Activated B cell treated with CpG ODN at 0.5 μM for 24 hours (primary cell): ENCODE results near the gene DDI1. TPM values are rescaled to one million over a fixed set of nuclear protein-coding genes. Genes with fewer than 3 reads are reported as not detected.

Experiments used
- ATAC-seq: fragments of 200-7000 bp; cut with Tn5 transposase; one replicate; pipeline ENCODE4 v1.10.0; 2021; ENCODE audit warnings: low read depth, mild to moderate bottlenecking, moderate library complexity
- CTCF ChIA-PET: fragments of 350-600 bp; sonication (Branson Sonifier 250); formaldehyde crosslinking; loops from one replicate; lab custom pipeline; 2021; ENCODE audit warnings: antibody characterized with exemption; lab: Charles Lee
- POLR2A ChIA-PET: fragments of 350-600 bp; sonication (Branson Sonifier 250); formaldehyde crosslinking; loops from one replicate; lab custom pipeline; 2021; ENCODE audit warnings: antibody characterized with exemption; lab: Charles Lee
- DNase-seq: peaks from one replicate; pipeline ENCODE4 v3.0.0; 2022
- H3K27ac Mint-ChIP-seq: one replicate; pipeline ENCODE4 v1.8.0; 2020; ENCODE audit warnings: mixed read lengths
- H3K27me3 Mint-ChIP-seq: one replicate; pipeline ENCODE4 v1.8.0; 2021; ENCODE audit warnings: mixed read lengths
- H3K36me3 Mint-ChIP-seq: one replicate; pipeline ENCODE4 v1.8.0; 2021; ENCODE audit warnings: low read depth, mixed read lengths
- H3K4me1 Mint-ChIP-seq: one replicate; pipeline ENCODE4 v1.8.0; 2021; ENCODE audit warnings: mixed read lengths
- H3K4me3 Mint-ChIP-seq: one replicate; pipeline ENCODE4 v1.8.0; 2020; ENCODE audit warnings: mild to moderate bottlenecking, mixed read lengths
- H3K9me3 Mint-ChIP-seq: one replicate; pipeline ENCODE4 v1.8.0; 2020; ENCODE audit warnings: mixed read lengths
- intact Hi-C: fragments of 100-400 bp; cut with micrococcal nuclease; formaldehyde crosslinking; loops from one replicate; pipeline ENCODE4 v1.15.1; 2024
- total RNA-seq: library from RNA; stranded (reverse); gene quantifications from 2 replicates; pipeline ENCODE4 v1.2.3, GENCODE V29; 2022
- TF ChIP-seq, protein P1 (sequence below): fragments of 200-600 bp; IDR thresholded peaks from one replicate; pipeline ENCODE4 v1.8.0; 2022; ENCODE audit warnings: antibody characterized with exemption, mild to moderate bottlenecking

Gene DDI1
- total RNA-seq, 1 donor from 2014 or later: not detected

DNA sequence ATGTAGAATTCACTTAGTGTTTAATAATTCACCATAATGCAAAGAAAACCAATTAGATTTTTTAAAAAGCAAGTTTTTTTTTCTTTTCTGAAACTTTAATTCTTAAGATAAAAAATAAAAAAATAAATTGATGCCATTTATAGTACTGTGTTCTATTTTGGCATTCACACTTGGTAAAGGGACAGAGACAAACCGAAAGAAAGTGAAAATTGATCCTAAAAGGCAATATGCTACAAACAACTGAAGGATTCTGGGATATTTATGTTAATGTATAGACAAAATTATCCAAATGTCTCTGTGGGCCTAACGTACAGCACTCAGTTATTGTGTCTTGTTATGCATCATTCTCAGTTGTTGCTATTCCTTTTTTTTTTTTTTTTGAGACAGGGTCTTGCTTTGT, 41.9 kb upstream of the DDI1 start:
- DNase-seq: no peak
- ChIA-PET CTCF (no interaction called here), POLR2A (no interaction called here)
- no peaks in the 10 kb centered on the region for H3K4me1 Mint-ChIP-seq
- TF ChIP-seq, protein P1, sequence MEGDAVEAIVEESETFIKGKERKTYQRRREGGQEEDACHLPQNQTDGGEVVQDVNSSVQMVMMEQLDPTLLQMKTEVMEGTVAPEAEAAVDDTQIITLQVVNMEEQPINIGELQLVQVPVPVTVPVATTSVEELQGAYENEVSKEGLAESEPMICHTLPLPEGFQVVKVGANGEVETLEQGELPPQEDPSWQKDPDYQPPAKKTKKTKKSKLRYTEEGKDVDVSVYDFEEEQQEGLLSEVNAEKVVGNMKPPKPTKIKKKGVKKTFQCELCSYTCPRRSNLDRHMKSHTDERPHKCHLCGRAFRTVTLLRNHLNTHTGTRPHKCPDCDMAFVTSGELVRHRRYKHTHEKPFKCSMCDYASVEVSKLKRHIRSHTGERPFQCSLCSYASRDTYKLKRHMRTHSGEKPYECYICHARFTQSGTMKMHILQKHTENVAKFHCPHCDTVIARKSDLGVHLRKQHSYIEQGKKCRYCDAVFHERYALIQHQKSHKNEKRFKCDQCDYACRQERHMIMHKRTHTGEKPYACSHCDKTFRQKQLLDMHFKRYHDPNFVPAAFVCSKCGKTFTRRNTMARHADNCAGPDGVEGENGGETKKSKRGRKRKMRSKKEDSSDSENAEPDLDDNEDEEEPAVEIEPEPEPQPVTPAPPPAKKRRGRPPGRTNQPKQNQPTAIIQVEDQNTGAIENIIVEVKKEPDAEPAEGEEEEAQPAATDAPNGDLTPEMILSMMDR: no peak
- no peak overlapping the region for H3K4me3 Mint-ChIP-seq
- intact Hi-C loops: no loop called here
- ATAC-seq: no peak
- no peaks in the 10 kb centered on the region for H3K27me3 Mint-ChIP-seq
- no peak overlapping the region for H3K27ac Mint-ChIP-seq
- H3K36me3 Mint-ChIP-seq: no peaks in the 10 kb centered on the region
- no peaks in the 10 kb centered on the region for H3K9me3 Mint-ChIP-seq

DNA sequence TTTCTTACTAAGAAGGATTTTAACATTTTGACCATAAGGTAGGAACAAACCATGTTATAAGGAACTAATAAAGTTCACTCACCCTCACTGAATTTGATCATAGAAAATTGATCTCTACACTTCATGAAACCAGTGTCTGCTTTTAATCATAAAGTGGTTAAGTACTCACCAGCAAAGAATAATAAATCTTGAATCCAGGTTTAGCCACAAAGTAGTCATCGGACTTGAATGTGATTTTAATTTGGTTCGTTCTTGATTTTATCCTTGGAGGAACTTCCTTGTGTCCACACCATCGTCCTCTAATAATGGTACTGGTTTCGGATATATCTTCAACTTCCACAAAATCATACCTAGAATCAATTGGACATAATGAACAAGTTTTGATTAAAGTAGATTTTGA, 40.5 kb upstream of the DDI1 start:
- CTCF ChIA-PET: no interaction called here
- H3K27me3 Mint-ChIP-seq: no peaks in the 10 kb centered on the region

DNA sequence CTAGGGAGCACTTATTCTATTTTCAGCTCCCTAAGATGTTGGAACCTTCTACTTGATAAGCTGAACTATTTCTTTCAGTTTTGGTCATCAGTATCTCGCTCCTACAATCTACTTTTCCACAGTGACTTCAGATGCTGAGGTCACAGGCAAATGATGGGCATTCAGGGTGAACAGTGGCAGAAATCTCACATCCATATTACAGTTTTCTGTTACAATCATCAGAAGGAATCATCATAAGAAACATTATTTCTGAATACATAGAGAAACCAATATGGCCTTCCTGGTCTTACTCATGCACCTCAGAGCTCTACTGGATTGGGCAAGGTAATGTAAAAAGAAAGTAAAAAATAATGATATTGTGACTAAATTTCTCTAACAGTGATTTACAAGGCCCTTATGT, 39.4 kb upstream of the DDI1 start:
- Mint-ChIP-seq H3K27ac (no peak overlapping the region), H3K9me3 (no peaks in the 10 kb centered on the region), H3K36me3 (no peaks in the 10 kb centered on the region), H3K4me3 (no peak overlapping the region), H3K27me3 (no peaks in the 10 kb centered on the region), H3K4me1 (no peaks in the 10 kb centered on the region)
- peak; percentile 40 for ATAC-seq
- POLR2A ChIA-PET: no interaction called here
- CTCF ChIA-PET: no interaction called here
- TF ChIP-seq, protein P1: no peak
- no peak for DNase-seq
- intact Hi-C loops: no loop called here

More for the DNA sequence above, 40.5 kb upstream of the DDI1 start:
- DNase-seq (no peak), ATAC-seq (no peak)
- intact Hi-C loops: no loop called here
- Mint-ChIP-seq H3K4me3 (no peak overlapping the region), H3K4me1 (no peaks in the 10 kb centered on the region), H3K27ac (no peak overlapping the region), H3K36me3 (no peaks in the 10 kb centered on the region), H3K9me3 (no peaks in the 10 kb centered on the region)
- TF ChIP-seq, protein P1: no peak
- POLR2A ChIA-PET: no interaction called here

DNA sequence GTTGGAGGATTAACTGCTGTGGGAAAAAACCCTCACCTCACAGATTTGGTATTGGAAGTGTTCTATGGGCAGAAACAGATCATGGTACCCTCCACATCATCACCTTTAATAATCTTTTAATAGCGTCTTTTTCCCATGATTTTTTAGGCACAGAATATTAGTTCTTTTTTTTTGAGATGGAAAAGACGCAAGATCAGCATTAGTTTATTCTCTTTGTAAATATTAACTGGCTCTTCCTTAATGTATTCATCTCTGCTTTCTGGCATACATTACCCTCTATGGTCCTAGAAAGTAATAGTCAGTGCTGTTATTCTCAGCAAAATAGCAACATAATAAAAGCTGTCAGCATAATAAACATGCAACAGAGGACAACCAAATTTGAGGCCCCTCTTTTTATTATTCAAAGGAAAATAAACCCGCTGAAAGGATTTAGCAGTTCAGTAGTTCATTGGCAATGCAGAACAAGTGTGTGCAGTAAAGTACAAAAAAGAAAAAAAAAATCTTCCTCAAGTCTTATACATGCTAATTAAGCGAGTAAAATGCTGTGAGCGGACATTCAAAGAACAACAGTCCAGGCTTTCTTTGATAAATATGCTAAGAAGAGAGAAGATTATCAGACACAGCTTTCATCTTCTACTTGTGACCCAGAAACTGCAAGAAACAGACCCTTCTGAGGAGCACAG, 37.5 kb upstream of the DDI1 start:
- no peak for ATAC-seq
- no peaks in the 10 kb centered on the region for H3K4me1 Mint-ChIP-seq
- DNase-seq: no peak
- no peaks in the 10 kb centered on the region for H3K36me3 Mint-ChIP-seq
- H3K4me3 Mint-ChIP-seq: no peak overlapping the region
- TF ChIP-seq, protein P1: no peak
- no peaks in the 10 kb centered on the region for H3K9me3 Mint-ChIP-seq
- ChIA-PET POLR2A (no interaction called here), CTCF (no interaction called here)
- no peaks in the 10 kb centered on the region for H3K27me3 Mint-ChIP-seq
- intact Hi-C loops: no loop called here
- no peak overlapping the region for H3K27ac Mint-ChIP-seq

DNA sequence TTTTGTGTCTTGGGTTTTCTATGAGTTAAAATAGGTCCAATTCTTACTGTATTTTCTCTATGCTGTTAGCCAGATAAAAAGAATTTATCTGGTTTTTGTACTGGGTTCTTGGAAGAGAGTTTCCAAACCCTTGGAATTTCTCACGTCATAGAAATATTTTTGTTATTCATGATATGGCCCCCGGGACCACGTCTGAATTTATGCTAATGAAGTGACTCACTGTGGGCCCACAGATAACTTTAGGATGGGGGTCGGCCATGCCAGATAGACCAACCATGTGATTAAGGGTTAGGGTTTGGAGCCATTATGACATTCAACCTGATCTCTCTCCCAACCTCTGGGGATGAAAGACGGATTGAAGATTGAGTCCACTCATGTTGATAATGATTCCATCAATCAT, 35.6 kb upstream of the DDI1 start:
- ChIA-PET CTCF (no interaction called here), POLR2A (no interaction called here)
- no peak for ATAC-seq
- H3K4me3 Mint-ChIP-seq: no peak overlapping the region
- TF ChIP-seq, protein P1: no peak
- no peak for DNase-seq
- intact Hi-C loops: no loop called here
- H3K27ac Mint-ChIP-seq: no peak overlapping the region
- no peaks in the 10 kb centered on the region for H3K9me3 Mint-ChIP-seq
- H3K27me3 Mint-ChIP-seq: no peaks in the 10 kb centered on the region
- H3K36me3 Mint-ChIP-seq: no peaks in the 10 kb centered on the region
- no peaks in the 10 kb centered on the region for H3K4me1 Mint-ChIP-seq
